K562 (cell line): ENCODE results near the gene WDR76. TPM values are rescaled to one million over a fixed set of nuclear protein-coding genes. Genes with fewer than 3 reads are reported as not detected.

Experiments used
- BACH1 ChIP-seq: fragments of 200-800 bp; sonication (Bioruptor generic); IDR thresholded peaks from 2 replicates; pipeline ENCODE4 v1.6.1; 2016; ENCODE audit warnings: missing genetic modification characterization, missing compliant biosample characterization
- BRF2 ChIP-seq: IDR thresholded peaks from 3 replicates; pipeline ENCODE4 v1.6.1; 2011; ENCODE audit warnings: borderline replicate concordance, mild to moderate bottlenecking; ENCODE audit not compliant: insufficient read length, insufficient read depth
- CHD7 ChIP-seq: fragments of 200-600 bp; sonication (generic); IDR thresholded peaks from one replicate; pipeline ENCODE4 v1.6.1; 2012; ENCODE audit warnings: mild to moderate bottlenecking, low read depth, low read length, inconsistent platforms
- DDX20 ChIP-seq: fragments of 450-650 bp; IDR thresholded peaks from 2 replicates; pipeline ENCODE4 v1.6.1; 2016; ENCODE audit warnings: missing genetic modification characterization, low read depth, mild to moderate bottlenecking, missing compliant biosample characterization, moderate library complexity
- E2F1 ChIP-seq: sonication (generic); formaldehyde crosslinking; IDR thresholded peaks from 2 replicates; pipeline ENCODE4 v1.8.1; 2023; ENCODE audit warnings: mild to moderate bottlenecking, missing genetic modification reagents, moderate library complexity
- HNRNPK ChIP-seq: fragments of 200-400 bp; formaldehyde crosslinking; IDR thresholded peaks from one replicate; pipeline ENCODE4 v1.6.1; 2018; ENCODE audit warnings: mild to moderate bottlenecking, low read depth, low read length; ENCODE audit not compliant: poor library complexity, severe bottlenecking
- KLF6 ChIP-seq: fragments of 250-450 bp; sonication (Bioruptor Pico); IDR thresholded peaks from 2 replicates; pipeline ENCODE4 v1.4.0; 2020; ENCODE audit warnings: mild to moderate bottlenecking, moderate library complexity, borderline replicate concordance
- NFRKB ChIP-seq: fragments of 450-650 bp; IDR thresholded peaks from 2 replicates; pipeline ENCODE4 v1.6.1; 2016; ENCODE audit warnings: low read depth
- SMAD2 ChIP-seq: fragments of 150-350 bp; IDR thresholded peaks from 2 replicates; pipeline ENCODE4 v1.6.1; 2014; ENCODE audit warnings: low read depth, mild to moderate bottlenecking, low read length
- SOX6 ChIP-seq: fragments of 450-650 bp; IDR thresholded peaks from 2 replicates; pipeline ENCODE4 v1.6.1; 2014; ENCODE audit warnings: mild to moderate bottlenecking
- polyA plus RNA-seq, 8 experiments: library from polyadenylated mRNA; depleted of rRNA in 4 of 8; stranded (reverse) in 5 of 8; unstranded in 3 of 8; fragments of >200 nt; fragmentation: Nextera tagmentation in 2 of 8; fragmentation: Illumina TruSeq in 1 of 8; extraction: Ambion mirVana in 2 of 8; extraction: Trizol in 1 of 8; gene quantifications; 2 replicates each; pipeline versions ENCODE4 v1.2.1 to v1.2.3, GENCODE V29; 2011 to 2014; ENCODE audit warnings: inconsistent platforms in 1 of 8, missing spikeins in 1 of 8
- total RNA-seq, 7 experiments: library from RNA; depleted of rRNA in 6 of 7; stranded (reverse); fragments of >200 nt in 6 of 7; fragmentation: Illumina TruSeq in 2 of 7; extraction: Trizol in 2 of 7; gene quantifications; 2 replicates each; pipeline versions ENCODE4 v1.2.1 to v1.2.3, GENCODE V29; 2011 to 2021; ENCODE audit warnings: low replicate concordance in 1 of 7

WDR76 gene
- total and polyA plus RNA-seq, 9 of the 15 experiments (the other 6 are each of a cell fraction or from before 2014, with no cell fraction given): 9.8 to 69.5 (median 44.4) TPM

- TF ChIP-seq E2F1 (CRISPR knock-in tag) (peak; percentile 97), CHD7 (no peak), SOX6 (peak; percentile 55), HNRNPK (no peak), SMAD2 (no peak), BACH1 (peak; percentile 41; the same call in 1 of the 2 replicates), KLF6 (no peak), BRF2 (no peak), NFRKB (peak; percentile 89), DDX20 (tag) (no peak)
Measured at GRCh38 chr15:43824302-43825246, 2.2 kb upstream of the WDR76 start, which contains the start of gene MFAP1 (continued).
